GM12892 (cell line): Measurements from ENCODE around the gene DDN.

Experiments used
- POLR2A ChIP-seq: IDR thresholded peaks from 2 replicates; pipeline ENCODE4 v1.6.1; 2011; ENCODE audit warnings: low read depth, low read length, control low read depth
- POLR2AphosphoS5 ChIP-seq: IDR thresholded peaks from 2 replicates; pipeline ENCODE4 v1.6.1; 2011; ENCODE audit warnings: low read depth, low read length, control low read depth

- TF ChIP-seq POLR2AphosphoS5 (no peak), POLR2A (no peak)
These were observed 36.9 kb upstream of the DDN start for GRCh38 chr12:49036029-49036428.
